Spleen (tissue), 11 donors: ENCODE results near the gene SEPTIN5. TPM values are rescaled to one million over a fixed set of nuclear protein-coding genes. Genes with fewer than 3 reads are reported as not detected.
A peak's percentile ranks its signal among the peaks of the same experiment; 100 is the strongest.

Experiments
- DNase-seq: peaks from one replicate; pipeline ENCODE4 v3.0.0-alpha.2; 2020
- H3K27ac ChIP-seq, 8 donors: fragments of 200-600 bp; sonication (generic) in 7 of 8; 1 replicate in 4 of 8; 2 replicates in 4 of 8; pipeline versions ENCODE4 v1.5.0 to v1.8.0; 2016 to 2021; ENCODE audit warnings: inconsistent platforms in 4 of 8, mild to moderate bottlenecking in 4 of 8, moderate library complexity in 1 of 8
- H3K27me3 ChIP-seq, 7 donors: fragments of 200-600 bp; sonication (generic) in 6 of 7; replicated peaks in 1 of 7; 1 replicate in 4 of 7; 2 replicates in 3 of 7; pipeline versions ENCODE4 v1.5.0 to v1.8.0; 2016 to 2021; ENCODE audit warnings: inconsistent platforms in 3 of 7, mild to moderate bottlenecking in 1 of 7
- H3K36me3 ChIP-seq, 6 donors: fragments of 200-600 bp; sonication (generic) in 5 of 6; 1 replicate in 4 of 6; 2 replicates in 2 of 6; pipeline versions ENCODE4 v1.5.0 to v1.8.0; 2016 to 2021; ENCODE audit warnings: inconsistent platforms in 2 of 6
- H3K4me1 ChIP-seq, 6 donors: fragments of 200-600 bp; sonication (generic) in 5 of 6; 1 replicate in 3 of 6; 2 replicates in 3 of 6; pipeline versions ENCODE4 v1.5.0 to v1.8.0; 2016 to 2021; ENCODE audit warnings: inconsistent platforms in 3 of 6
- H3K4me3 ChIP-seq, 8 donors: fragments of 200-600 bp; sonication (generic) in 7 of 8; 1 replicate in 4 of 8; 2 replicates in 4 of 8; pipeline versions ENCODE4 v1.5.0 to v1.8.0; 2016 to 2021; ENCODE audit warnings: inconsistent platforms in 4 of 8, mild to moderate bottlenecking in 4 of 8, moderate library complexity in 2 of 8
- H3K9me3 ChIP-seq, 8 donors: fragments of 200-600 bp; sonication (generic) in 7 of 8; 1 replicate in 4 of 8; 2 replicates in 4 of 8; pipeline versions ENCODE4 v1.5.0 to v1.8.0; 2016 to 2021; ENCODE audit warnings: inconsistent platforms in 4 of 8
- POLR2A ChIP-seq, 3 donors: fragments of 450-650 bp; IDR thresholded peaks; one replicate each; pipeline ENCODE4 v1.5.1; 2017; ENCODE audit warnings: antibody characterized with exemption in 3 of 3, mild to moderate bottlenecking in 1 of 3
- POLR2AphosphoS5 ChIP-seq, 3 donors: sonication (generic); formaldehyde crosslinking; IDR thresholded peaks; one replicate each; pipeline ENCODE4 v1.5.1; 2017; ENCODE audit warnings: antibody characterized with exemption in 3 of 3
- WGBS, 5 donors: extraction: QIAGEN DNeasy Blood & Tissue Kit in 3 of 5; methylation state at CpG; one replicate each; pipeline versions ENCODE4 v1.1.5 to v1.1.7; 2013 to 2018; 5-methylcytosine and 5-hydroxymethylcytosine counted together
- intact Hi-C: fragments of 100-400 bp; cut with DNase I; formaldehyde crosslinking; loops from one replicate; pipeline ENCODE4 v1.15.0; 2023; ENCODE audit warnings: low total_unique reads
- polyA plus RNA-seq, 3 donors: library from polyadenylated mRNA; stranded (reverse); fragments of 200-250 nt; gene quantifications; one replicate each; pipeline ENCODE4 v1.2.1, GENCODE V29; 2013
- total RNA-seq, 7 donors: library from RNA; depleted of rRNA in 3 of 7; stranded (reverse); fragments of >200 nt in 3 of 7; fragmentation: NEBNext Ultra II Directional in 4 of 7; extraction: Animal tissue kit (Norgen Biotek cat#: 25700) in 4 of 7; gene quantifications; one replicate each; pipeline versions ENCODE4 v1.1.0 to v1.2.1, GENCODE V29; 2016 to 2021
- TF ChIP-seq, protein P1 (sequence below), 11 experiments: fragments of 200-600 bp in 7 of 11; fragments of 450-650 bp in 4 of 11; sonication (generic) in 4 of 11; IDR thresholded peaks in 8 of 11; conservative IDR thresholded peaks in 3 of 11; 1 replicate in 7 of 11; 2 replicates in 4 of 11; pipeline versions ENCODE4 v1.4.0 to v1.8.0; 2016 to 2021; ENCODE audit warnings: antibody characterized with exemption in 11 of 11, inconsistent platforms in 4 of 11, mild to moderate bottlenecking in 1 of 11
- donor health status: healthy with polysubstance abuse.
- donor health status: DM: no; HTN: no; CAD: no; lungs with moderate emphysema.
- donor health status: DM: no; HTN: no; CAD: no.
- donor health status: Bipolar disorder and iron deficiency.
- donor health status: healthy.
- donor health status: DM: no; HTN: no; CAD: no.
- donor health status: DM: yes; HTN: yes; CAD: no.

Gene SEPTIN5
- total and polyA plus RNA-seq, 10 donors, result 4.0 to 19.2 (median 11.8) TPM

DNA sequence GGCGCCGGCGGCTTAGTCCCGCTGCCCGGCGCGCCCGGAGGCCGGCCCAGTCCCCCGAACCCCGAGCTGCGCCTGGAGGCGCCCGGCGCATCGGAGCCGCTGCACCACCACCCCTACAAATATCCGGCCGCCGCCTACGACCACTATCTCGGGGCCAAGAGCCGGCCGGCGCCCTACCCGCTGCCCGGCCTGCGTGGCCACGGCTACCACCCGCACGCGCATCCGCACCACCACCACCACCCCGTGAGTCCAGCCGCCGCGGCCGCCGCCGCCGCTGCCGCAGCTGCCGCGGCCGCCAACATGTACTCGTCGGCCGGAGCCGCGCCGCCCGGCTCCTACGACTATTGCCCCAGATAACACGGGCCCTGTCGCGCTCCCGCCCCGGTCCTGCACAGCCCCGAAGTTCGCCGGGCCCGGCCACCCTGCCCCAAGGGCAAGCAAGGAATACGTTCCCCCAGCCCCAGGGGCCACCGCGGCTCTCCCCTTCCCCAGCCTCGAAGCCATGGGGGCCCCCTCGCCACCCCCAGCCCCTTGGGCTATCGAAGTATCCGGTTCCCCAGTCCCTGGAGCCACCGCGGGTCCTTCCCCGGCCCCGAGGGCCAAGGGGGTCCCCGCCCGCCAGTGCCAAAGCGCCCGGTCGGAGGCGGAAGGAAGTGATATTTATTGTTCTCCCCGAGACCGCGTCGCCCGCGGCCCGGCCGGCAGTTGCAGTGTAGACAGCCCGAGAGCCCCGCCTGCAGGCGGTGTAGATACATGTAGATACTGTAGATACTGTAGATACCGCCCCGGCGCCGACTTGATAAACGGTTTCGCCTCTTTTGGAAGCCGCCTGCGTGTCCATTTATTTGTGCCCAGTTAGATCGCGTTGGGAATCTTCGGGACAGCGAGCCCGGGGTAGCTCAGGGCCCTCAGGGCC is 52.5 kb downstream of the SEPTIN5 start:
- peak in 2 of 3 donors; percentile 49 to 69 for TF ChIP-seq POLR2AphosphoS5 (IDR thresholded peaks at IDR 0.05)
- TF ChIP-seq POLR2A (IDR thresholded peaks at IDR 0.05), result no peak
- TF ChIP-seq, protein P1, sequence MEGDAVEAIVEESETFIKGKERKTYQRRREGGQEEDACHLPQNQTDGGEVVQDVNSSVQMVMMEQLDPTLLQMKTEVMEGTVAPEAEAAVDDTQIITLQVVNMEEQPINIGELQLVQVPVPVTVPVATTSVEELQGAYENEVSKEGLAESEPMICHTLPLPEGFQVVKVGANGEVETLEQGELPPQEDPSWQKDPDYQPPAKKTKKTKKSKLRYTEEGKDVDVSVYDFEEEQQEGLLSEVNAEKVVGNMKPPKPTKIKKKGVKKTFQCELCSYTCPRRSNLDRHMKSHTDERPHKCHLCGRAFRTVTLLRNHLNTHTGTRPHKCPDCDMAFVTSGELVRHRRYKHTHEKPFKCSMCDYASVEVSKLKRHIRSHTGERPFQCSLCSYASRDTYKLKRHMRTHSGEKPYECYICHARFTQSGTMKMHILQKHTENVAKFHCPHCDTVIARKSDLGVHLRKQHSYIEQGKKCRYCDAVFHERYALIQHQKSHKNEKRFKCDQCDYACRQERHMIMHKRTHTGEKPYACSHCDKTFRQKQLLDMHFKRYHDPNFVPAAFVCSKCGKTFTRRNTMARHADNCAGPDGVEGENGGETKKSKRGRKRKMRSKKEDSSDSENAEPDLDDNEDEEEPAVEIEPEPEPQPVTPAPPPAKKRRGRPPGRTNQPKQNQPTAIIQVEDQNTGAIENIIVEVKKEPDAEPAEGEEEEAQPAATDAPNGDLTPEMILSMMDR (IDR thresholded peaks at IDR 0.05 in 8 of 11, conservative IDR thresholded peaks at IDR 0.05 in 3 of 11), result peak in 8 of 11 experiments; percentile 16 to 56 (median 32)
- peak overlapping the region; percentile 48 to 80 (median 74) for H3K27ac ChIP-seq
- WGBS, 5 donors, result 0 to 2% (median 1%) methylated on average over 46 to 103 of the region's 103 CpGs
- H3K9me3 ChIP-seq, result no peaks in the 10 kb centered on the region
- H3K4me1 ChIP-seq, result peaks cover 6 to 47% (median 35%) of the 10 kb centered on the region in 6 donors
- H3K27me3 ChIP-seq, result peaks cover 0 to 100% (median 91%) of the 10 kb centered on the region in 7 donors
- H3K36me3 ChIP-seq, result no peaks in the 10 kb centered on the region
- peak; percentile 91 for DNase-seq
- H3K4me3 ChIP-seq, result peak overlapping the region; percentile 8 to 73 (median 45)
- intact Hi-C loops, result no loop called here

DNA sequence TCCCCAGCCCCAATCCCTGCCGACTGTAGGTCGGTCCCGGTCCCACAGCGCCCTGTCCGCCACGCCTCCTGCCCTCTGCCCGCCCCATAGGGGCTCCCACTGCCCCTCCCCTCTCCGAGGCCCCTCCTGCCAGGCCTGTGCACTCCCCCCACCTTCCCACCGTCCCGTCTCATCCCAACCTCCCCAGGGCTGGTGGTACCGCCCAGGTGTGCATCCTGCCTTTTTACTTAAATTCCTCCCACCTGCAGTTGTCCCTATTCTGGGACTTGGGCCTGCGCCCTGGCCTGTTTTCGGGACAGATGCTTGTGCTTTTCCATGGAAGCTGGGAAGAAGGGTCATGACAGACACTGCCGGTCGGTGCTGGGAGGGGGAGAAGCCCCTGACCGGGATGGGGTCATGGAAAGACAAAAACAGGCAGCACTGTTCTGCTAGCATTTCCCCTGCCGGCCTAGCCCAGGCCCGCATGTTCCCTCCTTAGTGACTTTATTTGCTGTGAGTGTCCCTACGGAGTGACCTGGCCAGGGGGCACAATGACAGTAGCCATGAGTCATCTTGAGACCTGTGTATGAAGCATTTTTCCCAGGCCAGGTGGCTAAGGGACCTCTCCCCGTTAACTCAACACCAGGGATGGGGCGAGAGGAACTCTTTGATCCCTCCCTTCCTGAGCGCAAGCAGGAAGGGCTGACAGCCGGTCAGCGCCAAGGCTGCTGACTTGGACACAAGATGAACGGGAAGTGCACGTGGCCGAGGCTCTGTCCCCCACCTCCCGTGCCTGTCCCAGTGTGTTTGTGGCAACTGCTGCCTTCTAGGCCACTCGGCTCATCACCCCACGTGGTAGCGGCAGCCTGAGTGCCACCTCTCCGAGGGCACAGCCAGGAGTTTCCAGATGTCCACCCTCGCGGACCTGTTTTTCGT is 53.4 kb downstream of the SEPTIN5 start:
- peak; percentile 87 for DNase-seq
- TF ChIP-seq, protein P1 (IDR thresholded peaks at IDR 0.05 in 8 of 11, conservative IDR thresholded peaks at IDR 0.05 in 3 of 11), result peak in 2 of 11 experiments; percentile 0 to 21
- TF ChIP-seq POLR2AphosphoS5 (IDR thresholded peaks at IDR 0.05) (peak; percentile 74 to 83 (median 80)), POLR2A (IDR thresholded peaks at IDR 0.05) (no peak)
- intact Hi-C loops, result no loop called here
- peaks cover 0 to 100% (median 82%) of the 10 kb centered on the region in 7 donors for H3K27me3 ChIP-seq
- H3K27ac ChIP-seq, result peak overlapping the region; percentile 38 to 80 (median 74)
- no peaks in the 10 kb centered on the region for H3K9me3 ChIP-seq
- H3K4me1 ChIP-seq, result peaks cover 6 to 53% (median 41%) of the 10 kb centered on the region in 6 donors
- H3K36me3 ChIP-seq, result no peaks in the 10 kb centered on the region
- 16 to 27% (median 19%) methylated on average over 34 to 35 of the region's 35 CpGs for WGBS, 5 donors
- peak overlapping the region in 7 of 8 donors; percentile 37 to 73 (median 45) for H3K4me3 ChIP-seq

DNA sequence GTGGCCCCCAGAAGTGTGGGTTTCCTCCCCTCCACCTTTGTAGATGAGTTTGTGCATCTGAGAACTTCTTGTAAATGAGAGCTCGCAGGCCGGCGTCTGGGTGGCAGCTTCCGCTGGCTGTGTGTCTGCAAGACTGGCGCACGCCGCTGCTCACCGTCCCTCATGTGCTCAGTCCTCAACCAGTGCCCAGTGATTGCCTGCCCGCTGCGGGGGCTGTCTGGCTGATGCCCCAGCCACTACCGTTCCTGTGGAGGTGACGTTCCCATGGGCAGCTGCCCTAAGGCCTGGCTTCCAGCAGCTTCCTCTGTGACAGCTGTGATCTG is 55.1 kb downstream of the SEPTIN5 start:
- no peaks in the 10 kb centered on the region for H3K9me3 ChIP-seq
- TF ChIP-seq POLR2AphosphoS5 (IDR thresholded peaks at IDR 0.05) (no peak), POLR2A (IDR thresholded peaks at IDR 0.05) (no peak)
- TF ChIP-seq, protein P1 (IDR thresholded peaks at IDR 0.05 in 8 of 11, conservative IDR thresholded peaks at IDR 0.05 in 3 of 11), result no peak
- DNase-seq, result peak; percentile 64
- peaks cover 14 to 68% (median 55%) of the 10 kb centered on the region in 6 donors for H3K4me1 ChIP-seq
- WGBS, 5 donors, result 94 to 100% (median 95%) methylated on average over 7 to 12 of the region's 12 CpGs; no CpG with 5 or more reads in 1 of the 5 donors
- no peak overlapping the region for H3K4me3 ChIP-seq
- no peaks in the 10 kb centered on the region for H3K36me3 ChIP-seq
- no peak overlapping the region for H3K27ac ChIP-seq
- peaks cover 0 to 100% (median 76%) of the 10 kb centered on the region in 7 donors for H3K27me3 ChIP-seq
- intact Hi-C loops, result no loop called here
